ENCODE measurements around the gene SELPLG.

Gene SELPLG

GRCh38 chr12:108672054-108672453 is 38.4 kb upstream of the SELPLG start:
- no peak for DNase-seq (ENCODE audit: insufficient read length, low spot score)
- FAIRE-seq = no peak
- no peak for TF ChIP-seq CTCF (IDR thresholded peaks at IDR 0.05; ENCODE audit: insufficient read depth, missing control alignments)

GRCh38 chr12:108671110-108671509 is 37.4 kb upstream of the SELPLG start:
- FAIRE-seq (no peak), DNase-seq (ENCODE audit: insufficient read length, low spot score) (no peak)
- TF ChIP-seq CTCF (IDR thresholded peaks at IDR 0.05; ENCODE audit: insufficient read depth, missing control alignments) = no peak

- no peak for DNase-seq (ENCODE audit: insufficient read length, low spot score)
Observed at GRCh38 chr12:108670066-108670631, 36.5 kb upstream of the SELPLG start.

GRCh38 chr12:108668542-108668941 is 34.8 kb upstream of the SELPLG start:
- DNase-seq (ENCODE audit: insufficient read length, low spot score) (no peak), FAIRE-seq (no peak)
- no peak for TF ChIP-seq CTCF (IDR thresholded peaks at IDR 0.05; ENCODE audit: insufficient read depth, missing control alignments)

More at GRCh38 chr12:108670066-108670631, 36.5 kb upstream of the SELPLG start:
- TF ChIP-seq CTCF (IDR thresholded peaks at IDR 0.05; ENCODE audit: insufficient read depth, missing control alignments) = no peak
- FAIRE-seq = no peak

- FAIRE-seq = no peak
- DNase-seq (ENCODE audit: insufficient read length, low spot score) = no peak
- no peak for TF ChIP-seq CTCF (IDR thresholded peaks at IDR 0.05; ENCODE audit: insufficient read depth, missing control alignments)
Observed at GRCh38 chr12:108668063-108668462, 34.4 kb upstream of the SELPLG start.

- no peak for FAIRE-seq
- no peak for TF ChIP-seq CTCF (IDR thresholded peaks at IDR 0.05; ENCODE audit: insufficient read depth, missing control alignments)
Observed at GRCh38 chr12:108667349-108667748, 33.7 kb upstream of the SELPLG start.

GRCh38 chr12:108666401-108666881 is 32.7 kb upstream of the SELPLG start:
- no peak for FAIRE-seq

More at GRCh38 chr12:108667349-108667748, 33.7 kb upstream of the SELPLG start:
- DNase-seq (ENCODE audit: insufficient read length, low spot score) = no peak

More at GRCh38 chr12:108666401-108666881, 32.7 kb upstream of the SELPLG start:
- no peak for TF ChIP-seq CTCF (IDR thresholded peaks at IDR 0.05; ENCODE audit: insufficient read depth, missing control alignments)
- DNase-seq (ENCODE audit: insufficient read length, low spot score) = no peak

All from D721Med (cell line).